H9 (cell line): ENCODE data around the gene CHM. TPM values are rescaled to one million over a fixed set of nuclear protein-coding genes. Genes with fewer than 3 reads are reported as not detected.

Experiments
- DNase-seq: peaks from one replicate; pipeline ENCODE4 v3.0.0-alpha.2; 2017
- H2AFZ ChIP-seq: one replicate; pipeline ENCODE4 v1.6.1; 2013; ENCODE audit warnings: mild to moderate bottlenecking, low read length, control low read depth, moderate library complexity
- H2AK5ac ChIP-seq: 2 replicates; pipeline ENCODE4 v1.6.1; 2013; ENCODE audit warnings: low read length, control low read depth, mixed read lengths; ENCODE audit not compliant: insufficient read length
- H2BK120ac ChIP-seq: one replicate; pipeline ENCODE4 v1.6.1; 2013; ENCODE audit warnings: low read depth, mild to moderate bottlenecking, low read length, control low read depth, inconsistent platforms; ENCODE audit not compliant: poor library complexity, severe bottlenecking
- H2BK12ac ChIP-seq: 2 replicates; pipeline ENCODE4 v1.6.1; 2013; ENCODE audit warnings: low read length, control low read depth, mixed read lengths, low read depth; ENCODE audit not compliant: insufficient read length
- H2BK15ac ChIP-seq: 2 replicates; pipeline ENCODE4 v1.6.1; 2013; ENCODE audit warnings: low read depth, low read length, control low read depth
- H2BK20ac ChIP-seq: one replicate; pipeline ENCODE4 v1.6.1; 2013; ENCODE audit warnings: low read depth, mild to moderate bottlenecking, low read length, control low read depth, inconsistent platforms; ENCODE audit not compliant: poor library complexity, severe bottlenecking
- H2BK5ac ChIP-seq: 2 replicates; pipeline ENCODE4 v1.6.1; 2013; ENCODE audit warnings: low read length, control low read depth, mixed read lengths; ENCODE audit not compliant: insufficient read length
- H3K14ac ChIP-seq: 2 replicates; pipeline ENCODE4 v1.6.1; 2013; ENCODE audit warnings: low read length, control low read depth; ENCODE audit not compliant: insufficient read depth
- H3K18ac ChIP-seq: 2 replicates; pipeline ENCODE4 v1.6.1; 2013; ENCODE audit warnings: low read depth, mild to moderate bottlenecking, mixed read lengths, low read length, control low read depth; ENCODE audit not compliant: insufficient read length
- H3K23ac ChIP-seq: 2 replicates; pipeline ENCODE4 v1.6.1; 2013; ENCODE audit warnings: low read length, control low read depth, mixed read lengths, low read depth; ENCODE audit not compliant: insufficient read length
- H3K23me2 ChIP-seq: 2 replicates; pipeline ENCODE4 v1.6.1; 2013; ENCODE audit warnings: low read depth, mild to moderate bottlenecking, mixed read lengths, low read length, control low read depth; ENCODE audit not compliant: insufficient read length, poor library complexity, severe bottlenecking
- H3K27ac ChIP-seq: 2 replicates; pipeline ENCODE4 v1.5.1; 2013; ENCODE audit warnings: low read length, control low read depth, mixed read lengths, low read depth; ENCODE audit not compliant: insufficient read length
- H3K27me3 ChIP-seq: 2 replicates; pipeline ENCODE4 v1.6.1; 2013; ENCODE audit warnings: low read length, control low read depth, inconsistent platforms; ENCODE audit not compliant: insufficient read depth
- H3K4ac ChIP-seq: 2 replicates; pipeline ENCODE4 v1.6.1; 2013; ENCODE audit warnings: low read depth, mild to moderate bottlenecking, control low read depth, inconsistent platforms, low read length, moderate library complexity
- H3K4me1 ChIP-seq: 2 replicates; pipeline ENCODE4 v1.6.1; 2013; ENCODE audit warnings: low read length, control low read depth, inconsistent platforms; ENCODE audit not compliant: insufficient read depth
- H3K4me2 ChIP-seq: 2 replicates; pipeline ENCODE4 v1.6.1; 2013; ENCODE audit warnings: low read length, control low read depth, mixed read lengths; ENCODE audit not compliant: insufficient read length, insufficient read depth
- H3K56ac ChIP-seq: 2 replicates; pipeline ENCODE4 v1.6.1; 2013; ENCODE audit warnings: low read depth, mild to moderate bottlenecking, mixed read lengths, low read length, control low read depth; ENCODE audit not compliant: insufficient read length
- H3K79me1 ChIP-seq: 2 replicates; pipeline ENCODE4 v1.6.1; 2013; ENCODE audit warnings: low read depth, mild to moderate bottlenecking, moderate library complexity, low read length, control low read depth, inconsistent platforms; ENCODE audit not compliant: insufficient read depth, poor library complexity, severe bottlenecking
- H3K79me2 ChIP-seq: 2 replicates; pipeline ENCODE4 v1.6.1; 2013; ENCODE audit warnings: low read length, control low read depth, inconsistent platforms; ENCODE audit not compliant: insufficient read depth
- H3K9ac ChIP-seq: 2 replicates; pipeline ENCODE4 v1.6.1; 2013; ENCODE audit warnings: low read length, control low read depth, mixed read lengths; ENCODE audit not compliant: insufficient read length; ENCODE audit errors: extremely low read depth
- H3K9me3 ChIP-seq: one replicate; pipeline ENCODE4 v1.6.1; 2013; ENCODE audit warnings: low read depth, low read length, inconsistent platforms; ENCODE audit not compliant: control insufficient read depth
- H3T11ph ChIP-seq: one replicate; pipeline ENCODE4 v1.6.1; 2013; ENCODE audit warnings: mild to moderate bottlenecking, low read length, control low read depth, inconsistent platforms
- H4K20me1 ChIP-seq: one replicate; pipeline ENCODE4 v1.6.1; 2013; ENCODE audit not compliant: control insufficient read depth, insufficient read length, insufficient read depth
- H4K5ac ChIP-seq: 2 replicates; pipeline ENCODE4 v1.6.1; 2013; ENCODE audit warnings: low read depth, mild to moderate bottlenecking, mixed read lengths, low read length, control low read depth; ENCODE audit not compliant: insufficient read length
- H4K8ac ChIP-seq: replicated peaks from 2 replicates; pipeline ENCODE4 v1.6.1; 2013; ENCODE audit warnings: low read length, control low read depth, mixed read lengths, low read depth; ENCODE audit not compliant: insufficient read length
- H4K91ac ChIP-seq: 2 replicates; pipeline ENCODE4 v1.6.1; 2013; ENCODE audit warnings: low read depth, mild to moderate bottlenecking, moderate library complexity, mixed read lengths, low read length, control low read depth; ENCODE audit not compliant: insufficient read length
- H3K27ac Mint-ChIP-seq, 3 experiments: 2 replicates in 2 of 3; 3 replicates in 1 of 3; pipeline ENCODE4 v1.8.0; 2020 to 2021; ENCODE audit warnings: mixed read lengths in 3 of 3, mild to moderate bottlenecking in 1 of 3, moderate library complexity in 1 of 3
- H3K27me3 Mint-ChIP-seq: 2 replicates; pipeline ENCODE4 v1.8.0; 2021; ENCODE audit warnings: low read depth, mild to moderate bottlenecking, moderate library complexity, mixed read lengths
- H3K36me3 Mint-ChIP-seq, 3 experiments: 2 replicates in 2 of 3; 3 replicates in 1 of 3; pipeline ENCODE4 v1.8.0; 2020 to 2021; ENCODE audit warnings: low read depth in 3 of 3, mixed read lengths in 3 of 3; ENCODE audit not compliant: insufficient read depth in 1 of 3
- H3K4me1 Mint-ChIP-seq, 2 experiments: 2 replicates each; pipeline ENCODE4 v1.8.0; 2020; ENCODE audit warnings: mixed read lengths in 2 of 2
- H3K4me3 Mint-ChIP-seq, 2 experiments: 2 replicates in 1 of 2; 3 replicates in 1 of 2; pipeline ENCODE4 v1.8.0; 2020 to 2021; ENCODE audit warnings: mild to moderate bottlenecking in 2 of 2, mixed read lengths in 2 of 2, moderate library complexity in 1 of 2
- H3K9me3 Mint-ChIP-seq, 2 experiments: 2 replicates in 1 of 2; 3 replicates in 1 of 2; pipeline ENCODE4 v1.8.0; 2020; ENCODE audit warnings: mild to moderate bottlenecking in 2 of 2, mixed read lengths in 2 of 2, moderate library complexity in 1 of 2
- WGBS: extraction: QIAGEN DNeasy Blood & Tissue Kit; methylation state at CpG from one replicate; pipeline ENCODE4 v1.1.7; 2013; ENCODE audit warnings: missing lambda C conversion rate, low lambda C conversion rate, mixed read lengths; ENCODE audit not compliant: insufficient read length; ENCODE audit errors: extremely low coverage; 5-methylcytosine and 5-hydroxymethylcytosine counted together
- total RNA-seq: library from RNA; stranded (reverse); gene quantifications from 2 replicates; pipeline ENCODE4 v1.2.1, GENCODE V29; 2021
- TF ChIP-seq, protein P1 (sequence below): fragments of 200-600 bp; sonication (generic); conservative IDR thresholded peaks from 3 replicates; pipeline ENCODE4 v1.8.0; 2021; ENCODE audit warnings: antibody characterized with exemption, mild to moderate bottlenecking

Gene CHM
- total RNA-seq, 1 experiment from 2014 or later: 28.4 TPM

DNA sequence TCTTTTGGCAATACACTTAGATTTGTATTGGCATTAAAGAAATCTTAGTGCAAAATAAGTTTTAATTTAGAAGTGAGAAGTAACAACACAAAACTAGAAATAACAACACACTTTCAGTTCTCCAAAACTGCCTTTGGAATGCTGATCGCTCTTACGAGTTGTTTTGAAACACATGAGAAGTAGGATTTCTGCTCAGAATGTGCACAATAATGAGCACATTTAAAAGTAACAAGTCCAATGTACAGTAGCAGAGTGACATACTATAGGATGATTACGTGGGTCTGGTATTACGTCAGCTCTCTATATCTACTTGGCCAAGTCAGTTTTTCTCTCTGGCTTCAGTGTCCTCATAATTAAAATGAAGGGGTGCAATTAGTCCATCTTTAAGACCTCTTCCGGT lies 164.8 kb downstream of the CHM start:
- Histone ChIP-seq H3K27ac (no peak overlapping the region), H3K18ac (no peak overlapping the region), H2BK120ac (no peak overlapping the region), H3T11ph (no peak overlapping the region), H3K14ac (no peak overlapping the region), H3K79me2 (no peaks in the 10 kb centered on the region), H3K56ac (no peak overlapping the region), H2BK15ac (no peak overlapping the region), H4K91ac (no peak overlapping the region), H2BK20ac (no peak overlapping the region), H3K23me2 (no peaks in the 10 kb centered on the region), H2BK5ac (no peak overlapping the region), H3K23ac (no peak overlapping the region), H3K4me2 (no peak overlapping the region), H2BK12ac (no peak overlapping the region), H2AK5ac (no peak overlapping the region), H2AFZ (no peak overlapping the region), H3K27me3 (no peaks in the 10 kb centered on the region), H4K20me1 (no peaks in the 10 kb centered on the region), H3K9me3 (no peaks in the 10 kb centered on the region), H4K5ac (no peak overlapping the region), H3K79me1 (no peaks in the 10 kb centered on the region), H3K4ac (no peak overlapping the region), H3K9ac (no peak overlapping the region), H3K4me1 (no peaks in the 10 kb centered on the region), H4K8ac (no peak overlapping the region)
- Mint-ChIP-seq H3K27me3 (no peaks in the 10 kb centered on the region; the same call in 1 of the 2 replicates), H3K36me3 (peaks cover 7 to 9% (median 8%) of the 10 kb centered on the region in 3 experiments), H3K4me1 (no peaks in the 10 kb centered on the region), H3K4me3 (no peak overlapping the region), H3K9me3 (peaks cover 7 to 16% of the 10 kb centered on the region in 2 experiments), H3K27ac (no peak overlapping the region)
- TF ChIP-seq, protein P1, sequence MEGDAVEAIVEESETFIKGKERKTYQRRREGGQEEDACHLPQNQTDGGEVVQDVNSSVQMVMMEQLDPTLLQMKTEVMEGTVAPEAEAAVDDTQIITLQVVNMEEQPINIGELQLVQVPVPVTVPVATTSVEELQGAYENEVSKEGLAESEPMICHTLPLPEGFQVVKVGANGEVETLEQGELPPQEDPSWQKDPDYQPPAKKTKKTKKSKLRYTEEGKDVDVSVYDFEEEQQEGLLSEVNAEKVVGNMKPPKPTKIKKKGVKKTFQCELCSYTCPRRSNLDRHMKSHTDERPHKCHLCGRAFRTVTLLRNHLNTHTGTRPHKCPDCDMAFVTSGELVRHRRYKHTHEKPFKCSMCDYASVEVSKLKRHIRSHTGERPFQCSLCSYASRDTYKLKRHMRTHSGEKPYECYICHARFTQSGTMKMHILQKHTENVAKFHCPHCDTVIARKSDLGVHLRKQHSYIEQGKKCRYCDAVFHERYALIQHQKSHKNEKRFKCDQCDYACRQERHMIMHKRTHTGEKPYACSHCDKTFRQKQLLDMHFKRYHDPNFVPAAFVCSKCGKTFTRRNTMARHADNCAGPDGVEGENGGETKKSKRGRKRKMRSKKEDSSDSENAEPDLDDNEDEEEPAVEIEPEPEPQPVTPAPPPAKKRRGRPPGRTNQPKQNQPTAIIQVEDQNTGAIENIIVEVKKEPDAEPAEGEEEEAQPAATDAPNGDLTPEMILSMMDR: no peak
- WGBS: no CpG with 5 or more reads among the region's 5 CpGs
- no peak for DNase-seq
